GM12892 (cell line): ENCODE measurements around the gene GRID1.

Experiments
- DNase-seq: peaks from one replicate; pipeline ENCODE4 v3.0.0; 2011; ENCODE audit not compliant: insufficient read length
- FAIRE-seq: peaks from 2 replicates; lab custom pipeline; 2011; peaks lifted over from hg19 to GRCh38; lab: Jason Lieb, UNC
- POLR2A ChIP-seq: IDR thresholded peaks from 2 replicates; pipeline ENCODE4 v1.6.1; 2011; ENCODE audit warnings: low read depth, low read length, control low read depth
- POLR2AphosphoS5 ChIP-seq: IDR thresholded peaks from 2 replicates; pipeline ENCODE4 v1.6.1; 2011; ENCODE audit warnings: low read depth, low read length, control low read depth
- TAF1 ChIP-seq: IDR thresholded peaks from 2 replicates; pipeline ENCODE4 v1.6.1; 2011; ENCODE audit warnings: low read depth, mild to moderate bottlenecking, control low read depth, low read length, borderline replicate concordance

The GRID1 gene

GRCh38 chr10:86064931-86065662, 301.5 kb downstream of the GRID1 start:
- DNase-seq = no peak
- TF ChIP-seq POLR2A = no peak
- no peak for TF ChIP-seq POLR2AphosphoS5
- TF ChIP-seq TAF1 = no peak
- no peak for FAIRE-seq

GRCh38 chr10:86064219-86064618, 302.4 kb downstream of the GRID1 start:
- DNase-seq (no peak), FAIRE-seq (no peak)
- TF ChIP-seq TAF1 (no peak), POLR2AphosphoS5 (no peak), POLR2A (no peak)

- no peak for FAIRE-seq
- TF ChIP-seq TAF1 (no peak), POLR2AphosphoS5 (no peak), POLR2A (no peak)
- DNase-seq = no peak
Observed at GRCh38 chr10:86063341-86063740, 303.3 kb downstream of the GRID1 start.

- FAIRE-seq = no peak
- TF ChIP-seq POLR2AphosphoS5 (no peak), POLR2A (no peak), TAF1 (no peak)
- DNase-seq = no peak
Observed at GRCh38 chr10:86062647-86063145, 303.9 kb downstream of the GRID1 start.

- no peak for FAIRE-seq
- TF ChIP-seq TAF1 (no peak), POLR2AphosphoS5 (no peak), POLR2A (no peak)
Observed at GRCh38 chr10:86062198-86062550, 304.4 kb downstream of the GRID1 start.

GRCh38 chr10:86061278-86062197, 305.1 kb downstream of the GRID1 start:
- no peak for FAIRE-seq

More at GRCh38 chr10:86062198-86062550, 304.4 kb downstream of the GRID1 start:
- DNase-seq = no peak

GRCh38 chr10:86060386-86061277, 306.0 kb downstream of the GRID1 start:
- no peak for FAIRE-seq
- DNase-seq = no peak
- no peak for TF ChIP-seq TAF1
- no peak for TF ChIP-seq POLR2AphosphoS5
- TF ChIP-seq POLR2A = no peak

More at GRCh38 chr10:86061278-86062197, 305.1 kb downstream of the GRID1 start:
- TF ChIP-seq POLR2A (no peak), TAF1 (no peak), POLR2AphosphoS5 (no peak)
- no peak for DNase-seq

GRCh38 chr10:86059892-86060291, 306.7 kb downstream of the GRID1 start:
- DNase-seq (no peak), FAIRE-seq (no peak)
- TF ChIP-seq TAF1 (no peak), POLR2A (no peak), POLR2AphosphoS5 (no peak)

GRCh38 chr10:86058964-86059363, 307.6 kb downstream of the GRID1 start:
- TF ChIP-seq POLR2A (no peak), TAF1 (no peak), POLR2AphosphoS5 (no peak)
- DNase-seq (no peak), FAIRE-seq (no peak)

GRCh38 chr10:86057708-86058107, 308.9 kb downstream of the GRID1 start:
- DNase-seq (no peak), FAIRE-seq (no peak)
- TF ChIP-seq POLR2A = no peak
- no peak for TF ChIP-seq POLR2AphosphoS5
- no peak for TF ChIP-seq TAF1
